CD14-positive monocyte (primary cell): ENCODE results near the gene CYP27C1. TPM values are rescaled to one million over a fixed set of nuclear protein-coding genes. Genes with fewer than 3 reads are reported as not detected.

Source experiments
- DNase-seq, 3 donors: peaks; one replicate each; pipeline ENCODE4 v3.0.0-alpha.2; 2011 to 2022
- H2AFZ ChIP-seq: 2 replicates; pipeline ENCODE4 v1.6.0; 2012; ENCODE audit warnings: mild to moderate bottlenecking, low read depth, low read length, inconsistent platforms; ENCODE audit not compliant: insufficient read depth, poor library complexity, severe bottlenecking
- H3K27ac ChIP-seq, 2 donors: 1 replicate in 1 of 2; 2 replicates in 1 of 2; pipeline ENCODE4 v1.5.1; 2012 to 2013; ENCODE audit warnings: low read length in 2 of 2, control low read depth in 1 of 2, inconsistent platforms in 1 of 2, low read depth in 1 of 2, mild to moderate bottlenecking in 1 of 2
- H3K27me3 ChIP-seq, 2 donors: one replicate each; pipeline versions ENCODE4 v1.6.0 to v1.6.1; 2011 to 2013; ENCODE audit warnings: low read length in 2 of 2; ENCODE audit not compliant: control insufficient read depth in 2 of 2, insufficient read depth in 2 of 2
- H3K36me3 ChIP-seq, 2 donors: replicated peaks in 1 of 2; 1 replicate in 1 of 2; 2 replicates in 1 of 2; pipeline versions ENCODE4 v1.5.1 to v1.6.1; 2012 to 2013; ENCODE audit warnings: low read length in 2 of 2, control low read depth in 1 of 2, inconsistent platforms in 1 of 2, mild to moderate bottlenecking in 1 of 2; ENCODE audit not compliant: insufficient read depth in 2 of 2, control insufficient read depth in 1 of 2
- H3K4me1 ChIP-seq, 2 donors: 1 replicate in 1 of 2; 2 replicates in 1 of 2; pipeline versions ENCODE4 v1.5.1 to v1.6.1; 2012 to 2013; ENCODE audit warnings: low read length in 2 of 2, control low read depth in 1 of 2, inconsistent platforms in 1 of 2, mild to moderate bottlenecking in 1 of 2, moderate library complexity in 1 of 2; ENCODE audit not compliant: insufficient read depth in 2 of 2, control insufficient read depth in 1 of 2
- H3K4me2 ChIP-seq: replicated peaks from 2 replicates; pipeline ENCODE3; 2012; ENCODE audit warnings: low read length, moderate library complexity, mild to moderate bottlenecking; ENCODE audit not compliant: poor library complexity, severe bottlenecking; ENCODE audit errors: extremely low read depth
- H3K4me3 ChIP-seq, 3 experiments: fragments of 200-600 bp in 1 of 3; sonication (generic) in 1 of 3; replicated peaks in 1 of 3; 1 replicate in 2 of 3; 2 replicates in 1 of 3; pipeline ENCODE4 v1.5.1; 2011 to 2013; ENCODE audit warnings: low read length in 3 of 3, mild to moderate bottlenecking in 3 of 3, control low read depth in 2 of 3, low read depth in 2 of 3, inconsistent platforms in 1 of 3, moderate library complexity in 1 of 3
- H3K79me2 ChIP-seq: 2 replicates; pipeline ENCODE4 v1.6.0; 2012; ENCODE audit warnings: mild to moderate bottlenecking, control low read depth, inconsistent platforms, low read length, moderate library complexity; ENCODE audit not compliant: insufficient read depth
- H3K9ac ChIP-seq: 2 replicates; pipeline ENCODE4 v1.6.0; 2017; ENCODE audit warnings: low read length, mild to moderate bottlenecking; ENCODE audit not compliant: insufficient read depth, poor library complexity, severe bottlenecking
- H3K9me3 ChIP-seq, 2 donors: replicated peaks in 1 of 2; 1 replicate in 1 of 2; 2 replicates in 1 of 2; pipeline versions ENCODE4 v1.5.1 to v1.6.1; 2012 to 2013; ENCODE audit warnings: low read length in 2 of 2, control low read depth in 1 of 2; ENCODE audit not compliant: control insufficient read depth in 1 of 2, insufficient read depth in 1 of 2
- H4K20me1 ChIP-seq: 2 replicates; pipeline ENCODE4 v1.6.0; 2012; ENCODE audit warnings: mild to moderate bottlenecking, low read length, control low read depth, moderate library complexity; ENCODE audit not compliant: insufficient read depth
- H3K27ac Mint-ChIP-seq, 7 donors: one replicate each; pipeline ENCODE4 v1.8.0; 2020; ENCODE audit warnings: mild to moderate bottlenecking in 7 of 7, mixed read lengths in 7 of 7, moderate library complexity in 6 of 7, inconsistent platforms in 2 of 7
- H3K27me3 Mint-ChIP-seq, 3 donors: one replicate each; pipeline ENCODE4 v1.8.0; 2021 to 2022; ENCODE audit warnings: low read depth in 3 of 3, mild to moderate bottlenecking in 3 of 3, mixed read lengths in 3 of 3, moderate library complexity in 3 of 3, inconsistent platforms in 1 of 3
- H3K36me3 Mint-ChIP-seq, 2 donors: one replicate each; pipeline ENCODE4 v1.8.0; 2020; ENCODE audit warnings: mixed read lengths in 2 of 2, inconsistent platforms in 1 of 2, mild to moderate bottlenecking in 1 of 2
- H3K4me1 Mint-ChIP-seq: one replicate; pipeline ENCODE4 v1.8.0; 2020; ENCODE audit warnings: mild to moderate bottlenecking, mixed read lengths
- H3K4me3 Mint-ChIP-seq, 2 donors: one replicate each; pipeline ENCODE4 v1.8.0; 2020; ENCODE audit warnings: mild to moderate bottlenecking in 2 of 2, mixed read lengths in 2 of 2, moderate library complexity in 1 of 2
- H3K9me3 Mint-ChIP-seq, 7 donors: one replicate each; pipeline ENCODE4 v1.8.0; 2020 to 2022; ENCODE audit warnings: mixed read lengths in 7 of 7, mild to moderate bottlenecking in 6 of 7, moderate library complexity in 6 of 7, inconsistent platforms in 2 of 7
- CTCF ChIP-seq: fragments of 200-600 bp; IDR thresholded peaks from one replicate; pipeline ENCODE4 v1.8.0; 2022; ENCODE audit warnings: antibody characterized with exemption, mild to moderate bottlenecking
- WGBS: methylation state at CpG from one replicate; pipeline ENCODE4 v1.1.5; 2013; ENCODE audit warnings: missing lambda C conversion rate; ENCODE audit not compliant: insufficient coverage; 5-methylcytosine and 5-hydroxymethylcytosine counted together
- intact Hi-C, 2 donors: fragments of 100-400 bp; cut with micrococcal nuclease; formaldehyde crosslinking; loops; one replicate each; pipeline versions ENCODE4 v1.15.0 to v1.15.1; 2023
- polyA plus RNA-seq, 3 donors: library from polyadenylated mRNA; depleted of rRNA in 1 of 3; unstranded in 2 of 3; stranded (reverse) in 1 of 3; fragments of 300-500 nt in 2 of 3; fragments of >200 nt in 1 of 3; fragmentation: Illumina TruSeq in 2 of 3; gene quantifications; 1 replicate in 2 of 3; 2 replicates in 1 of 3; pipeline ENCODE4 v1.2.3, GENCODE V29; 2012 to 2021

Gene CYP27C1
- polyA plus RNA-seq, 3 donors: not detected

GRCh38 chr2:127208313-127208712 is 11.8 kb downstream of the CYP27C1 start:
- H3K4me1 Mint-ChIP-seq: no peaks in the 10 kb centered on the region
- Histone ChIP-seq H3K27me3 (peaks cover 0 to 3% of the 10 kb centered on the region in 2 donors), H3K27ac (no peak overlapping the region), H3K79me2 (no peaks in the 10 kb centered on the region), H3K4me3 (no peak overlapping the region), H3K4me2 (no peak overlapping the region), H3K36me3 (no peaks in the 10 kb centered on the region), H3K9ac (no peak overlapping the region), H3K9me3 (no peaks in the 10 kb centered on the region), H2AFZ (no peak overlapping the region), H3K4me1 (no peaks in the 10 kb centered on the region), H4K20me1 (no peaks in the 10 kb centered on the region)
- 83% methylated on average over 3 of the region's 4 CpGs for WGBS
- peaks cover 0 to 7% (median 5%) of the 10 kb centered on the region in 7 donors for H3K9me3 Mint-ChIP-seq
- intact Hi-C loops: no loop called here
- no peak overlapping the region for H3K27ac Mint-ChIP-seq
- no peaks in the 10 kb centered on the region for H3K36me3 Mint-ChIP-seq
- H3K27me3 Mint-ChIP-seq: peaks cover 15 to 19% (median 19%) of the 10 kb centered on the region in 3 donors
- no peak for TF ChIP-seq CTCF
- no peak for DNase-seq
- no peak overlapping the region for H3K4me3 Mint-ChIP-seq

- H3K4me1 Mint-ChIP-seq: no peaks in the 10 kb centered on the region
- no peak for DNase-seq
- peaks cover 0 to 1% (median 0%) of the 10 kb centered on the region in 7 donors for H3K9me3 Mint-ChIP-seq
- no peak overlapping the region for H3K27ac Mint-ChIP-seq
- Histone ChIP-seq H3K4me2 (no peak overlapping the region), H3K79me2 (no peaks in the 10 kb centered on the region), H2AFZ (no peak overlapping the region), H3K9ac (no peak overlapping the region), H3K4me3 (no peak overlapping the region), H3K27ac (no peak overlapping the region), H4K20me1 (no peaks in the 10 kb centered on the region), H3K9me3 (no peaks in the 10 kb centered on the region), H3K27me3 (no peaks in the 10 kb centered on the region), H3K36me3 (no peaks in the 10 kb centered on the region), H3K4me1 (no peaks in the 10 kb centered on the region)
- intact Hi-C loops: no loop called here
- 95% methylated on average over 31 of the region's 35 CpGs for WGBS
- H3K4me3 Mint-ChIP-seq: no peak overlapping the region
- no peaks in the 10 kb centered on the region for H3K36me3 Mint-ChIP-seq
- TF ChIP-seq CTCF: no peak
- H3K27me3 Mint-ChIP-seq: peaks cover 7 to 10% (median 10%) of the 10 kb centered on the region in 3 donors
These were observed 14.6 kb downstream of the CYP27C1 start for GRCh38 chr2:127205218-127206125.
